GM21825 (cell line): ENCODE data around the gene C16orf96.

ENCODE experiments used
- ATAC-seq: cut with Tn5 transposase; IDR thresholded peaks from one replicate; pipeline ENCODE4 v1.9.1; 2021; ENCODE audit warnings: mild to moderate bottlenecking, moderate library complexity; ENCODE audit not compliant: unreplicated experiment

The C16orf96 gene

DNA sequence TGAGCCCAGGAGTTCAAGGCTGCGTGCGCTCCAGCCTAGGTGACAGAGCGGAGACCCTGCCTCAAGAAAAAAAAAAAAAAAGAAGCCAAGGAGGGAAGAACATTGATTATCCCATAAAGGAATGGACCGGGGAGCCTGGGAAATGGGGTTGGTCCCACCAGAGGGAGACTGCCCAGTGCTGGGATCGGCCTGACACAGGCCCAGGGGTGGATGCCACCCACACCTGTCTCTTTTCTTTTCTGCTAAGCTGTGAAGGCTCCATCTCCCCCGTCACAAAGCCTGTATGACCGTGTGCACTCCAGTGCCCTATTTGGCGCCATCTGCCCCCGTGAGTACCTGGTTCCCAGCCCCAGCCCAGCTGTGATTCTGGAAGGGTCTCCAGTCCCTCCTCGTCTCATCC is 42.9 kb downstream of the C16orf96 start:
- ATAC-seq, result no peak

DNA sequence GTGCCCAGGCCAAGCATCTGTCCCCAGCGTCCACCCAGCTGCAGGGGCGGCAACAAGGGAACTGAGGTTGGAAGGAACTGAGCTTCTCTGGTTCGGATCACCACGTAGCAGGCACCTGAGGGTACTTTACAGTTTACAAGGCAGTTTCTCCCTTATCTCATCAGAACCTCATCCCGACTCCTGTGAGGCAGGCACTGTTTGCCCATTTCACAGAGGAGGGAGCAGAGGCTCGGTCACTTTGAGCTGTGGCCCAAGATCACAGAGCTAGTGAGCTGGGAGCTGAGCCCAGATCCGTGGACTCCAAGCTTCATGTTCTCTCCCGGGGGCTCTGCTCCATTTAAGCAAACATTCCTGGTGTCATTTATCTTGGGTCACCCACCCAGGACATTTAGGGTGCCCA is 43.4 kb downstream of the C16orf96 start:
- no peak for ATAC-seq

DNA sequence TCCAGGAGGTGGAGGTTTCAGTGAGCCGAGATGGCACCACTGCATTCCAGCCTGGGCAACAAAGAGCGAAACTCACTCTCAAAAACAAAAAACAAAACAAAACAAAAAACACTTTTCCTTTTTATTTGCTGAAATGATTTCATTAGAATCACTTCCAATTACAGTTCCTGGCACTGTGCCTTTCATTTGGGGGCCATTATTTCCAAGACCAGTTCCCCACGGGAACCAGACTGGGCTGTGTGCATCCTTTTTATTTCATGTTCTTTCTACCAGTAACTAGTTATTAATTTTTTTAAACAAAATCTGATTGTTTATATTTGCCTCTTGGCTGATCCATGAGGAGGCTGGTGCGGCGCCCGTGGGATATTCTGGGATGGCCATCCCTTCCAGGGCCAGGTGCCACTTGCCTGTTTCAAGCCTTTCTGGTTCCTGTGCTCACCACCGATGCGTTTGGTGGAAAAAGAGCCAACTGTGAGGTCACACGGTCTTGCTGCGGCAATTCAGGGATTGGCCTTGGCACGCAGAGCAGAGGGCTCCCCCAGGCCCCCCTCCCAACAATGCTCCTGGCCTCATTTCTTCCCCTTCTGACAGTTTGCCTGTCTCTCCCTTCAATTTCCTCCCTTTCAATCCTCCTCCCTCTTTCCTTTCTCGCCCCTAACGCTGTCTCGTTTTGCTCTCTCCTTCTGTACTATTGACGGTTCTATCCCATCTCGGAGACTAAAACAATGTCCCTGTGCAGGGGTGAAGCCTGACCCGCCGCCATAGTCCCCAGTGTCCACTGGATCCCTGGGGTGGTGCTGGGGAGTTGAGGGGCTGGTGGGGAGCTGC is 45.1 kb downstream of the C16orf96 start:
- ATAC-seq, result no peak

DNA sequence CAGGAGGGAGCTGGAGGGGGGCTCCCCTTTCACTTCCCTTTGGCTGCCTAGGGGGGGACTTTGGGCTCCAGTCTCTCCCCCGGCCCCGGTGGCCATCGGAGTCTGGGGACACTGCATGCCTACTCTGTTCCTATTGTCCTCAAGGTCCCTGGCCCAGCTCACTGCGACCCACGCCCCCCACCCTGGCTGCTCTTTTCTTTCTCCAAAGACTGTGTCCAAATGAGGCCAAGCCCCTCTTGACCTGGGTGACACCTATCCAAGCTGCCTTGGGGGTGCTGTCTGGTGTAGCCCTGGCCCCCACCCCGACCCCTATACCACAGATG is 45.7 kb downstream of the C16orf96 start:
- ATAC-seq, result no peak

DNA sequence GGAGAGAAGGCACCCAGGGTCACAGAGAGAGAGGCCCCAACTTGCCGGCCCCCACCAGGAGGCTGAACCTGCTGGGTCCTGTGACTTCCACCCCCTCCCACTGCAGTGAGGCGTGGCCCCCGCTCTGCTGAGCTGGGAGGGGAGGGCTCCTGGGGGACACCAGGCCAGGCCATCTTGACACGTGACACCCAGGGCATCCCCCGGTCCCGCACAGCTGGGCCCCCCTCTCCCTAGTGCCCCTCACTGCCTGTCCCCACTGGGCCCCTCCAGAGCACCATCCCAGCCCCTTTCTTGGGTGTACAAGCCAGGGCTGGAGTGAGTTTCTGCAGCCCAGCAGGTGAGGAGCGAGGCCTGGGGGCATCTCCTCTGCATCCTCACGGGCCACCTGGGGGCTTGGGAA is 46.2 kb downstream of the C16orf96 start:
- no peak for ATAC-seq

DNA sequence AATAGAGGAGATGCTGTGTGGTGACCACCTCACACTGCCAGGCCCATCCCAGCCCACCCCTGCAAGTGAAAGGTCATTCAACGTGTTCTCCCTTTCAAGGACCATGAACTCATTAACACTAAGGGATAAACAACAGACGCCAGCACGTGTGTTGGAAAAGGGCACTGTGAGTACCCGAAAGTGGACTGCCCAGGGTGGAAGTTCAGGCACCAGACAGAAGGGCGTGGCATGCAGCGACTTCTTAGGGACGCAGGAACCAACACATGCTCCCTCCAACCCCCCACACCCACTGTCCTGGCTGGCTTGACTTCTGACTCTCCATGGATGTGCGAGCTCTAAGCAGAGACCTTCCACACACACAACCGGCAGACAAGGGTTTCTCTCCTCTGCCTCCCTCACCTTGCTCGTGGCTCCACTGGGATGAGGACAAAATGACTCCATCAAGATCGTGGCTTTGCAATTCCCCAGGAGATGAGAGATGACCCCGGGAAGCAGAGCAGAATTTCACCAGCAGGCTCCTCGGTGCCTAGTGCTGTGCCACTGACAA is 47.6 kb downstream of the C16orf96 start:
- ATAC-seq, result no peak

DNA sequence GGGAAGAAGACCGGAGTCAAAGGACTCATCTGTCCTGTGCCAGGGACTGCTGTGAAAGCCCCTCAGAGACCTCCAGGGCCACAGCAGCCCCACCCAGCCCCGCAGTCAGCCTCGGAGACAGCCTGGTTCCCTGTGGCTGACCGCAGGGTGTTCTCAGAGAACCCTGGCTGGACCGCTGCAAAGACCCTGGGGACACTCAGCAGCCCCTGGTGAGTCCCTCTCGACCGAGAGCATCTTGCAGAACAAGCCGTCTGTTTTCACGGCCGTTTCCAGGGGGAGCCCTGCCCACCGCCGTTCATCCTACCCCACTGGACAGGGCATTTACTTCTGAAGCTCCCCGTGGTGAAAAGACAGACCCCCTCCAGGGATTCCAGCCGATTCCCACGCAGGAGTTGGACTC is 48.3 kb downstream of the C16orf96 start:
- no peak for ATAC-seq

DNA sequence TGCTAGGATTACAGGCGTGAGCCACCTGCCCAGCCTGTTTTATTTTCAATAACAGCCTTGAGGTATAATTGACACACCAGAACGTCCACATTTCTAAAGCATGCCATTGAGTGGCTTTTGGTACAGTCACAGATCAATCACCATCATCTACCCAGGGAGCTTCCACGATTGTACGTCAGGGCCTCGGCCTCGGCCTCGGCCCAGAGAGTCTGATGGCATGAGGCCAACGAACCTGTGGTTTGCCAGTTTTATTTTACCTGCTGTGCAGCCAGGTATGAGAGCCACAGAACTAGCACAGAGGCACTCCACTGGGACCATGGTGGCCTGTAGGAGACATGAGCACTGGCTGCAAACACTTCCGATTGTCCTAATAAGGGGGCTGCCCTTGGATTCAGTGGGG is 50.2 kb downstream of the C16orf96 start:
- no peak for ATAC-seq

DNA sequence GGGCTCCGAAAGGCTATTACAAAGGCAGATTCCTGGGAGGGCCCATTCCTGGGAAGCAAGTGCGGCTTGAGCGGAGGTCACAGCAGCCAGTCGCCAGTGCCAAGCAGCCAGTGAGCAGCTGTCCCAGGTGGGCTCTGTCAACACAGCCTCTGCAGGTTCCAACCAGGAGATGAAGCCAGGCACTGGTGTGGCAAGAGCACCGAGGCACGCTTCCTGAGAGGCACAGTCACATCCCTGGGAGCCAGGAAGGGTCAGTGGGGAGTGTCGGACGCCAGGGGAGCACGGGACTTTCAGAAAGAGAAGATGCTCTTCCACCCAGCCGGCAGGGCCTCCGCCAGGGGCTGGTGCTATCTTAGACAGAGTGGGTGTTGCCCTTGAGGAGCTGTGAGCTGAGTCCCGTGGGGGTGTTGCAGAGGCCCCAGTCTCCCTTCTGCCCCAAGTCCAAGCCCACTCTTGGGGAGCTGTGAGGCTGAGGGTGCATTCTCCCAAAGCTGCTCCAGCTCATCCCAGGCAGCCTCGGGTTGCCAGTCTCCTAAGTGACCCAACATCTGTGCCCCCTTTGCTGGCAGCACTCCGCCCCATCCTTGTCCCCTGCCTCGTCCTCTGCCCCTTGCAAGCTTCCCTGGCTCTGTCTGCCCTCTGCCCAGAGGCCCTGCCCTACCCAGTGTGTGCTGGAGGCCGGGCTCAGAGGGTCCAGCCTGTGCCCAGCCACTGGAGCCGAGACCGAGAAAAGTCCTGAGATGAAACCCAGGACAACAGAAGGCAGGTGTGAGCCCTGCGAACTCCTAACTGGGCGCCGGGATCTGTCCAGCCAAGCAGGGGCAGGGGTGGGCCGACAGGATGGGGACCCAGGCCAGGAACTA is 51.9 kb downstream of the C16orf96 start:
- no peak for ATAC-seq

DNA sequence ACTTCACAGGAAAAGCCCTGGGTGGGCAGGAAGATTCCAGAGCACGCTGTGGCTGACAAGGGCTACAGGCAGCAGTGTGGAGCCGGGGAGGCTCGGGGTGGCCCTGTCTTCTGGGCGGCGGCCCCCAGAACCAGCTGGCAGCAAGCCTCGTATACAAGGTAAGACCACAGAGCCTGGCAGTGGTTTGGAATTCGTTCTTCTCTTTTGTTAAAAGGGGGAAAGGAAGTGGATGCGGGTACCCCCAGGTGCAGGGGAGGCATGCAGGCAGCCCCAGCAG is 52.5 kb downstream of the C16orf96 start:
- ATAC-seq, result no peak

DNA sequence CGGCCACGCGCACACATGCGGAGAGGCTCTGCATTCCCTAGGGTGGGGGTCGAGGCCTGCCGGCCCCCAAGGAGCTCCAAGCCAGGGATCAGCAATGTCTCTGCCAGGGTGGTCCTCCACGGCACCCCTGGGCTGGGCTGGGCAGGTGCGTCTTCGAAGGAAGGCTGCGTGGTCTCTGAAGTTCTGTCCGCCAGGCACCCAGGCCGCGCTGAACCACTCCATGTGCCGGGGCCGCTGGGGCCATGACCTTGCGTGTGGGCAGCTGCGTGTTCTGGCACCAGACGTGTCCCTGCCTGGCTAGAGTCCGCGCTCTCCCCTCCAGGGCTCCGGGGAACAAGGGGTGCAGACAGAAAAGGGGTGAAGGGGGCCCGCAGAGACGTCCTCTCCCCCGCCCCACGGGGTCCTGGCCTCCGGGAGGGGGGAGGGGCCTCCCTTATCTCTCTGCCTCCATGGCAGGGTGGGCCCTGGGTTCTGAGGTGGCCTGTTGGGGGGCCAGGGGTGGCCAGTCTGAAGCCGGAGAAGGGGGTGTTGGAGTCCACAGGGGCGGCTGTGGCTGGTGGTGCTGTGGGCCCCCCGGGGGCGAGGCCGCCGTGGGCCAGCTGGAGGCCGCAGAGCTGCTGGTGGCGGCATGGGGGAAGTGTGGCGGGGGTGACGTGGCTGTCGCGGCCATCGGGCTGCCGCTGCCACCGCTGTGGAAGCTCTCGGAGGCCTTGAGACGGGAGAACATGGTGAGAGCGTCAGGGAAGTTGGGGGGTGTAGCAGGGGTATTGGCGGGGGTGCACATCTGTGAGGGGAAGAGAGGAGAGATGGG is 53.3 kb downstream of the C16orf96 start:
- no peak for ATAC-seq

DNA sequence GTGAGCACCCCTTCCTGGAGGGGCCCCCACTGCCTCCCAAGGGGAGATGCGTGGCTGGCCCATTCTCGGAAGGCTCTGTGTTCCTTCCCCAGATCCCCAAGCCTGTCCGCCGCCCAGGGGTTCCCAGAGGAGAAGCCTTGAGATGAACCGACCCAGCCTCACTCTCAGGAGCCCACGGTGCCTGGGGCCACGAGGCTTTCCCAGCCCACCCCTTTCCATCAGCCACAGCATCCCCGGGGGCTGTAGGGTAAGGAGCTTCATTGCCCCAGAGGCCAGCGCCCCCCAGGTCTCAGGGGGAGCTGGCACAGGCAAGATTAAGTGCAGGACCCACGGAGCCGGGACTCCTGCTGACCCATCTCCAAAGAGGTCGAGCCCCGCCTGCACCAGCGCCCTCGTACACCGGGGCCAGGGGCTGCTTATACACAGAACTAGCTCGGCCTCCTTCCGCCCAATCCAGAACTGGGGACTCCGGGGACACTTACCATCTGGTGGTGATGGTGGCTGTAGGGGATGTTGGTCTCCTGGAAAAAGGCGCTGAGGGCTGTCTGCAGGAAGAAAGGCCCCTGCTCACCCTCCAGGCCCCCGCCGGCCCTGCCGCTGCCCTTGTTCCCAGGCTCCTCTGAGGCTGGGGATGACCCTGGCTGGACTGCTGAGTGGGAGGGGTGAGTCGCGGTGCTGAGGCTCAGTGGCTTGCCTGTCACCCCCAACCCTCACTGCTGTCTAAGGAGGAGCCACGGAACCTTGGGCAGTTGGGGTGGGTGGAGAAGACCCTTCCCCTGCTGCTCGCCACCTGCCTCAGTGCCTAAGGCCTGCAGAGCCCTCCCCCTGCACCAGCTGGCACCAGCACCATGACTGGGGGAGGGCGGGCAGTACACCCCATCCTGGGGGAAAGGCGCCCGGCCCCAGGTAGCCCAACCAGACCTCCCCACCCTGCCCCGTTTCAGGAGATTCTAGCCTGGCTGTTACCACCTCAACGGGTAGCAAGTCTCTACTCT is 54.2 kb downstream of the C16orf96 start:
- ATAC-seq, result no peak

DNA sequence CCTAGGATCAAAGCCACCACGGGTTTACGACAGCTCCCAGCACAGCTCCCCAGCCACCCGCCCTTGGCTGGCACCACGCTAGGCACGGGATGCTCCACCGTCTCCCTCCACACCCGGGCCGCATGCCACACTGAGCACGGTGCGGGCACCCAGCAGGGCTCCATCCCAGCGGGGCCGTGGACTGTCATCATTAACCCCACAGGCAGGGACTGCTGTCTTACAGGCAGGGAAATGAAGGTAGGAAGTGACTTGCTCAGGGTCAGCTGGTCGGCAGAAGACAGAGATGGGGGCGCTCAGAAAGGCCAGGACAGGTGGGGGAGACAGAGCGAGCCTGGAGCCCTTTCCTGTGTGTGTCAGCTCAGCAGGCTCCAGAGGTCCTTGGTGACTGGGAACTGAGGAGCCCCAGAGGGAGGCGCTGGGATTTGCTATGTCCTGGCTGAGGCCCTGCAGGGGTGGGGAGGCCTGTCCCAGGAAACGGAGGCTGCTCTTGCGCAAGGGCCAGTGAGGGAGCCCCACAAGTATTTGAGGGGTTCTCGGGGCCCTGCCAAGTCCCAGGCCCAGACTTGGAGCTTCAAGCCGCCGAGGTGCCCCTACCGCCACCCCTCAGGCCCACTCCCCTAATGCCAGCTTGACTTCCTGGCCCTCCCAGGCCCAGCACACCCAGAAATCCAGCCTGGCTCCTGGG is 55.3 kb downstream of the C16orf96 start:
- ATAC-seq, result no peak

DNA sequence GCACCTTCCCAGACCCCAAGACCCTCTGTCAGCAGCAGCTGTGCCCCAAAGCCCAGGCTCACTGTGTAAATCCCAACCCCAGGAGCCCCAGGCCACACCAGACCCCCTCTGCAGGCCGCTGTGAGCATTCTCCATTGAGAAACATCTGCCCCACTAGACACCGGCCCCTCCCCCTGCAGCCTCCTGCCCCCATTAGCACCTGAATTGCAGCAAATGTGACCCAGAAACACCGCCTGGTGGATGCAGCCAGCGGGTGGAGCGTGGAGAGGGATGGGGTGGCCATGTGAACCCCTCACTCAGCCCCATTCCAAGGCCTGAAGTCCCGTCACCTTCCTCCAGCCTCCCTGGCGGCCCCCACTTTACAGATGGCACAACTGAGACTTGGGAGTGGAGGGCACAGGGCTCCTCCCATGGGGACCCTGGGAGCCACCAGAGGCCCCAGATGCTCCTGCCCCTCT is 56.4 kb downstream of the C16orf96 start:
- ATAC-seq, result no peak

DNA sequence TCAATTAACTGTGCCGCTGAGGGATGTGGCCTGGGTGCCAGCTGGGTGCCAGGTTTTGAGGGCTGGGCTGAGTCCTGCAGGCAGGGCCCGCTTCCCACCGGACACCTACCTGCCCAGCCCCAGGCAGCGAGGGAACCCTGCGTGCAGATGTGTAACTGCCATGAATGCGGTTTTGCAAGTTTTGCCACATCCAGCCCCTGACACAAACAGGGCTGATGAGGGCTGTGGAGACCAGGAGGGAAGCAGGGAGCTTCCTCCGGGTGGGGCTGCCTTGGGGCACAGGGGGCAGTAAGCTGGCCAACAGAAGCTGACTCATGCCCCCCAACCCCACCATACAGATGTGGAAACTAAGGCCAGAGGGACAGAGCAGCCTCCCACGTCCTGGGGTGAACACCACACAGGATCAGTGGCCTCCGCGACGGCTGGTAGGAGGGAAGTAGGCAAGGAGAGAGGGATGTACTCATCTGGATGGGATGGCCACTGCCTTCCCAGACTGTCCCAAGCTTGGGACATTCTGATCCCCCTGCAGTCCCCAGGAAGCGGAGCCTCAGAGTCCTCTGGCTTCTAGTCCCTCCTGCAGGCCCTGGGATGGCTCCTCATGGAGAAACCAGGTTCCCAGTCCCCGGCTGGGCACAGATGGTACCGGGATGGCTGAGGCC is 57.0 kb downstream of the C16orf96 start:
- no peak for ATAC-seq

DNA sequence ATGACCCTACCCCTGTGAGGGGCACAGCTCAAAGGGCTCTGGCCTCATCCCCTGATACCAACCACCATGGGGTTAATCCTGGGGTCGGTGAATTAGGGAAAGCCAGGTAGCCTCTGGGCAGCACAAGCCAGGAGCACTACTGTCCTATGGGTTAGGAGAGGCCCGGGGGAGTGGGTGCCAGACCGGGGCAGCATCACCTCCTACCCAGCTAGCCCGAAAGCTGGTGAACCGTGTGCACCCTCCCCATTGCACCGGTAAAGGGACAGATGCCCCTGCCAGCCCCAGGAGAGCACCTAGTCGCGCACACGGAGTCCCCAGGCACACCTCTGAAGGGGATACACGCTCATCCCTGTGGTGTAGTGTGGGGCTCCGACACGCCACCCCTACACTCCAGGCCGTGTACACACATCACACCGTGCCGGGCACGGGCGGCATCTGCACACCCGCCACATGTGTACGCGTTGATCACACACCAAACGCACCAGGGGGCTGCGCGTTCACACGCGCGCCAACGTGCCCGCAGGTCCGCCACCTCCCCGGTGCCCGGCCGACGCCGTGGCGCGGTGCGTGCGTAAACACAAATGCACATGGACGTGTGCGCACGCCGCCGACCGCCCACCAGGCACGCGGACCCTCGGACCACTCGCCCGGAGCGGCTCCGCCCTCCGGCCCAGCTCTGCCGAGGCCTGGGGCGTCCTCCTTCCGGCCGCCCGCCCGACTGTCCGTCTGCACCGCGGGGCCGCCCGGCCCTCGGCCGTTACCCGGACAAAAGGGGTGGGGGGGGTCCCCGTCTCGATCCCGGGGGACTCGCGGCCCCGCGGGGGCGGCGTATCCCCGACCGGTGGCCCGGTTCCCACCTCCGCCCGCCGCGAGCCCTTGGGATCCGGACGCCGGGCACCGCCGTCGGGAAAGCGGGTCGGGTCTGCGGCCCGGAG is 57.8 kb downstream of the C16orf96 start:
- ATAC-seq, result no peak

DNA sequence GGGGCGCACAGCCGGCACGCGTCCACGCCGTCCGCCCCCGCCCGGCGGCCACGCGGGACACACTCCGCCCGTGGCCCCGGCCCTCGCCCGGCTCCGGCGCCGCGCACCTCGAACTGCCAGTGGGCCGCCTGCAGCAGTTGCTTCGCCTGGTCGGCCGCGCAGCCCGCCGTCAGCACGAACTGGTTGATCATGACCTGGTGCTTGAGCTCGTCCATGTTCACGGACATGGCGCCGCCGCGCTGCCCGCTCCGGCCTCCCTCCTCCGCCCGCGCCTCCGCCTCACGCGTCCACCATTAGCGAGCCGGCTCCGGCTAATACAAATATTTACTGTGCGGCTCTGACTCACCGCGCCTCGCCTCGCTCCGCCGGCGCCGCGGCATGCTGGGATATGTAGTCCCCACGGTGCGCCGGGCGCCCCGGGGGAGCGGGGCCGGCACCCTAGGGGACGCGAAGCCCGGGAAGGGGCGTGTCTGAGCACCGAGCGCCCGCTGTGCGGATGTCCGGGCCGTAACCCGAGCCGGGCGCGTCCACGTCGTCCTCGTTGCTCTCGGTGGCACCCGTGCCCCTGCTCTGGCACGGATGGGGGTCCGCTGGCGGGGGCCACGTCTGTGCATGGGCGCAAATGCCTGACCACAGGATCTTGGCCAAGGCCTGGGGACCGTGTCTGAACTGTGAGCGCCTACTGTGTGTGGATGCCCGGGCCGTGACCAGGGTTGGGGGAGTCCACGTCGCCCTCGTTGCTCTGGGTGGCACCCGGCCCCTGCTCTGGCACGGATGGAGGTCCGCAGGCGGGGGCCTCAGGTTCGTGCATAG is 58.6 kb downstream of the C16orf96 start, which contains the start of gene UBALD1:
Gene UBALD1 (minus strand): TSS at position 318 of the 813 bp plus-strand sequence. CDS start 91 bp downstream, at position 227.
- ATAC-seq, result peak; percentile 55
